KMS-11 (cell line): ENCODE results near the gene PRF1.

Experiments used
- H2AFZ ChIP-seq: fragments of 200-600 bp; sonication (generic); 2 replicates; pipeline ENCODE4 v1.6.1; 2016; ENCODE audit warnings: antibody characterized with exemption, mixed run types, low read depth
- H3K27ac ChIP-seq: fragments of 200-600 bp; sonication (generic); 2 replicates; pipeline ENCODE4 v1.6.1; 2016; ENCODE audit warnings: mild to moderate bottlenecking, mixed run types
- H3K27me3 ChIP-seq: fragments of 200-600 bp; sonication (generic); 2 replicates; pipeline ENCODE4 v1.6.1; 2017; ENCODE audit warnings: mild to moderate bottlenecking, low read depth, mixed run types, moderate library complexity; ENCODE audit not compliant: insufficient read depth
- H3K36me3 ChIP-seq: fragments of 200-600 bp; sonication (generic); 2 replicates; pipeline ENCODE4 v1.6.1; 2017; ENCODE audit warnings: mild to moderate bottlenecking, mixed run types; ENCODE audit not compliant: insufficient read depth
- H3K4me1 ChIP-seq: fragments of 200-600 bp; sonication (generic); 2 replicates; pipeline ENCODE4 v1.6.1; 2016; ENCODE audit warnings: mild to moderate bottlenecking, low read depth, mixed run types; ENCODE audit not compliant: poor library complexity, severe bottlenecking
- H3K4me2 ChIP-seq: fragments of 200-600 bp; sonication (generic); 2 replicates; pipeline ENCODE4 v1.7.0; 2016; ENCODE audit warnings: mild to moderate bottlenecking, mixed run types
- H3K4me3 ChIP-seq: fragments of 200-600 bp; sonication (generic); IDR thresholded peaks from 2 replicates; pipeline ENCODE4 v1.6.1; 2017; ENCODE audit warnings: low read depth, low read length, mixed read lengths; ENCODE audit not compliant: insufficient read depth
- H3K79me2 ChIP-seq: fragments of 200-600 bp; sonication (generic); 2 replicates; pipeline ENCODE4 v1.6.1; 2016; ENCODE audit warnings: low read depth, mixed run types; ENCODE audit not compliant: insufficient read depth
- H3K9ac ChIP-seq: fragments of 200-600 bp; sonication (generic); 2 replicates; pipeline ENCODE4 v1.6.1; 2016; ENCODE audit warnings: mild to moderate bottlenecking, mixed run types
- H4K20me1 ChIP-seq: fragments of 200-600 bp; sonication (generic); 2 replicates; pipeline ENCODE4 v1.6.1; 2016; ENCODE audit warnings: mild to moderate bottlenecking, mixed run types; ENCODE audit not compliant: insufficient read depth
- CTCF ChIP-seq: fragments of 200-600 bp; sonication (generic); conservative IDR thresholded peaks from 2 replicates; pipeline ENCODE4 v1.6.1; 2017; ENCODE audit warnings: low read depth, mild to moderate bottlenecking, antibody characterized with exemption, low read length, moderate library complexity, mixed read lengths

Gene PRF1

DNA sequence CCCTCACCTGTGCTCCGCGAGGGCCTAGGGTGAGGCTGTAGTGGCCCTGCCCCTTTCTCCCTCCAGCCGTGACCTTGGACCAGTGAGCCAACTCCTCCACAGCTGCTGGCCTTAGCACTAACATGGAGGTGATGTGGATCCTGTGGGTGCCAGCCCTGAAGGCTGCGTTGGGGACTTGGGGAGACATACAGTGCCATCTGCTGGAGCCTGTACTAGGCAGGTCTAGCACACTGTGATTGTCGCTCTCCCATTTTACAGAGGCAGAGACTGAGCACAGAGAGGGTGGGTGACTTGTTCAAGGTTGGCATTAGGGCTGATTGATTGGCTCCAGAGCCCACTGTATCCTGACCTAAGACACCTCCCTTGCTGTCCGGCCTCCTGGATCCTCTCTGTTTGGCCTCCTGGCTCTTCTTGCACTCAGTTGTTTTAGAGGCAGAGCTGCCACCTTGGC is 37.6 kb downstream of the PRF1 start:
- no peaks in the 10 kb centered on the region for H3K36me3 ChIP-seq
- H3K27me3 ChIP-seq, result no peaks in the 10 kb centered on the region; the same call in 1 of the 2 replicates
- H3K27ac ChIP-seq, result no peak overlapping the region
- 0 out of 2 replicates have a peak, but pooled peaks have one; percentile 9 for TF ChIP-seq CTCF
- no peak overlapping the region for H2AFZ ChIP-seq
- no peak overlapping the region for H3K4me3 ChIP-seq
- H4K20me1 ChIP-seq, result no peaks in the 10 kb centered on the region
- H3K9ac ChIP-seq, result no peak overlapping the region
- no peaks in the 10 kb centered on the region for H3K79me2 ChIP-seq
- no peaks in the 10 kb centered on the region for H3K4me1 ChIP-seq
- no peak overlapping the region for H3K4me2 ChIP-seq

DNA sequence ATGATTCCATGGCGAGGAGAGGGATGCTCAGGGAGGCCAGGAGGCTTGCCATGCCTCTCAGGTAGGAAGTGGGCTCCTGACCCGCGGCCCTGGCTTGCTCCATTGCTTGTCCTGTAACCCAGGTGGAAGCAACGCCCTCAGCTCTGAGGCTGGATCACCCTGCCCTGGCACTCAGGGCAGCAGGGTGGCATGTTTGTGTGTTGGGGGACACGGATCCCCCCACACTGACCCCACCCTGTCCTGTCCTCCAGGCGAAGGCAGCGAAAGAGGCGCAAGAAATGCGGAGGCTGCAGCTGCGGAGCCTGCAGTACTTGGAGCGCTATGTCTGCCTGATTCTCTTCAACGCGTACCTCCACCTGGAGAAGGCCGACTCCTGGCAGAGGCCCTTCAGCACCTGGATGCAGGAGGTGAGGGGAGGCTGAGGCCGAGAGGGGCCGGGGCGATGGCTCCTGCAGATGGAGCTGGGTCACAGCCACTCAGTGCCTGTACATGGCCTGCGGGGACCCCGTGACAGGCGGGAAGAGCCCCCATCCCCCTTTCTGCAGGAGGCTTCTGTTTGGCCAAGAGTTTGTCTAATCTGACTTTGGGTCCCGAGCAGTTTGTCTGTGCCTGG is 38.3 kb downstream of the PRF1 start:
- TF ChIP-seq CTCF, result no peak
- Histone ChIP-seq H3K4me2 (no peak overlapping the region), H4K20me1 (no peaks in the 10 kb centered on the region), H3K4me1 (peaks cover 3% of the 10 kb centered on the region), H2AFZ (no peak overlapping the region), H3K4me3 (no peak overlapping the region), H3K27me3 (no peaks in the 10 kb centered on the region; the same call in 1 of the 2 replicates), H3K36me3 (no peaks in the 10 kb centered on the region), H3K79me2 (no peaks in the 10 kb centered on the region), H3K27ac (no peak overlapping the region), H3K9ac (no peak overlapping the region)

- H3K79me2 ChIP-seq, result no peaks in the 10 kb centered on the region
- no peak overlapping the region for H2AFZ ChIP-seq
- peaks cover 7% of the 10 kb centered on the region for H3K4me1 ChIP-seq
- no peak for TF ChIP-seq CTCF
- H3K4me3 ChIP-seq, result no peak overlapping the region
- H4K20me1 ChIP-seq, result no peaks in the 10 kb centered on the region
- H3K4me2 ChIP-seq, result no peak overlapping the region
- H3K9ac ChIP-seq, result no peak overlapping the region
- H3K27me3 ChIP-seq, result no peaks in the 10 kb centered on the region; the same call in 1 of the 2 replicates
- no peak overlapping the region for H3K27ac ChIP-seq
- no peaks in the 10 kb centered on the region for H3K36me3 ChIP-seq
Observed at GRCh38 chr10:70563230-70563629, 39.3 kb downstream of the PRF1 start.

DNA sequence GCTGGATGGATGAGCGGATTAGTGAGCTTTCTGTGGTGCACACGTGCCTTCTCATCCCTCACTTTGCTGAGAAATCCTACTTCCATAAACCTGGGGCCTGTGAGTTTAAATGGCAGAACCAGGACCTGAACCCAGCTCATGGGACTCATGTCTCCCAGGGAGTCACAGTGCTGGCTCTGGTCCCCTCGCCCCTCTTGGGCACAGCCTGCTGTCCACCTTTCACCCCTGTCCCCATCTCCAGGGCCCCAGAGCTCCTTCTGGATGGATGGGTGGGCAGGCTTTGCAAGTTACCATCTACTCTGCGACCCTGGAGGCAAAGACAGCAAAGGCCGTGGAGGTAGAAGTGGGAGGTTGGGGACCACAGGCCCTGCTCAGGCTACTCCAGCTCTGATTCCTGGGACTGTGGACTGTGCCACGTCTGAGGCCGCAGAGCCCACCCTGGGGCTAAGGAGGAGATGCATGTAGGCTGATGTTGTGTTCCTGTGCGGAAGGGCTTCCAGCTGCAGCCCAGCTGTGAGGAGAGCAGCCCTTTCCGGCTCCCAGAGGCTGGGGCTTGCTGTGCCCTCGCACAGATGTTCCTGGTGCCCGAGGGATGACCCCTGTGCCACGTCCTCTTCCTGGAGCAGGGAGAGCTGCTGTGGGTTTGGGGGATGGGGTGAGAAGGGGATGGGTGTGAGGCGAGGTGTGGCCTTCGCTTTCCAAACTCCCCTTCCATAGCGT is 40.3 kb downstream of the PRF1 start:
- Histone ChIP-seq H3K9ac (no peak overlapping the region), H3K4me3 (no peak overlapping the region), H3K4me1 (peaks cover 7% of the 10 kb centered on the region), H3K79me2 (no peaks in the 10 kb centered on the region), H2AFZ (no peak overlapping the region), H4K20me1 (no peaks in the 10 kb centered on the region), H3K27ac (no peak overlapping the region), H3K36me3 (no peaks in the 10 kb centered on the region), H3K4me2 (no peak overlapping the region), H3K27me3 (no peaks in the 10 kb centered on the region; the same call in 1 of the 2 replicates)
- no peak for TF ChIP-seq CTCF
